ENCODE data around the gene AKIRIN2. TPM values are rescaled to one million over a fixed set of nuclear protein-coding genes. Genes with fewer than 3 reads are reported as not detected.

AKIRIN2 gene
- total and polyA plus RNA-seq, 2 donors (not counting 3 experiments of a cell fraction or from before 2014, with no cell fraction given), result 19.0 to 46.4 TPM

- DNase-seq (ENCODE audit: low read depth, low spot score) (peak; percentile 51), FAIRE-seq (peak; percentile 79)
- intact Hi-C loops (cut with micrococcal nuclease), result no loop called here
- CTCF ChIA-PET, result interaction anchor here (0.6 to 1.4 kb wide), 3 partner anchors 9 to 385 kb away, joined by 3 read pairs; partner anchors contain the start of gene AKIRIN2
- Histone ChIP-seq H2AFZ (ENCODE audit: low read depth, low read length) (no peak overlapping the region), H3K27ac (ENCODE audit: insufficient read depth, low read depth, low read length) (peak overlapping the region; percentile 12), H3K4me2 (ENCODE audit: insufficient read depth, low read length) (peak overlapping the region; percentile 9), H4K20me1 (replicated peaks; ENCODE audit: control insufficient read depth, extremely low read depth, insufficient read depth, low read length) (no peaks in the 10 kb centered on the region), H3K27me3 (ENCODE audit: control insufficient read depth in 2 of 2, insufficient read depth in 2 of 2, low read length in 2 of 2) (no peaks in the 10 kb centered on the region), H3K36me3 (ENCODE audit: control insufficient read depth in 2 of 2, extremely low read depth in 1 of 2, insufficient read depth in 2 of 2, low read length in 2 of 2) (no peaks in the 10 kb centered on the region), H3K9me3 (replicated peaks; ENCODE audit: control insufficient read depth, insufficient read depth, low read length) (no peaks in the 10 kb centered on the region), H3K4me1 (ENCODE audit: control insufficient read depth, extremely low read depth, insufficient read depth, low read length) (peaks cover 11% of the 10 kb centered on the region), H3K9me1 (replicated peaks; ENCODE audit: control insufficient read depth, extremely low read depth, insufficient read depth, low read length) (no peaks in the 10 kb centered on the region), H3K79me2 (ENCODE audit: control insufficient read depth, insufficient read depth, low read length) (no peaks in the 10 kb centered on the region), H3K9ac (replicated peaks; ENCODE audit: extremely low read depth, insufficient read depth, low read length) (no peak overlapping the region), H3K4me3 (replicated peaks in 1 of 3; ENCODE audit: insufficient read depth in 1 of 3, low read depth in 1 of 3, low read length in 3 of 3) (no peak overlapping the region)
- POLR2A ChIA-PET, result interaction anchor here (0.9 kb wide), 1 partner anchor 21 kb away, joined by 3 read pairs; the partner anchor contains the start of gene AKIRIN2
- TF ChIP-seq GATA2 (IDR thresholded peaks at IDR 0.05; ENCODE audit: insufficient read depth, insufficient read length, low read depth, low read length) (peak; percentile 83), FOS (IDR thresholded peaks at IDR 0.05; ENCODE audit: borderline replicate concordance, insufficient read depth, low read length) (peak; percentile 68), POLR2AphosphoS5 (IDR thresholded peaks at IDR 0.05; ENCODE audit: insufficient read depth, low read depth, low read length) (peak; percentile 43), CTCF (IDR thresholded peaks at IDR 0.05; ENCODE audit: extremely low read depth in 1 of 2, insufficient read depth in 1 of 2, low read depth in 1 of 2, low read length in 2 of 2) (no peak)
- dilution Hi-C loops (cut with MboI; ENCODE audit: extremely low pct_ligation_motif_present, low sequenced_read_pairs), result no loop called here
- no TSS peak for BruUV-seq (replicated peaks)
Observed at GRCh38 chr6:87723170-87724078, 21.4 kb upstream of the AKIRIN2 start.

Data from endothelial cell of umbilical vein (primary cell).